Measurements from ENCODE around the gene PIEZO2.

Gene PIEZO2

GRCh38 chr18:11064106-11064505 is 85.3 kb downstream of the PIEZO2 start:
- DNase-seq: no peak

DNA sequence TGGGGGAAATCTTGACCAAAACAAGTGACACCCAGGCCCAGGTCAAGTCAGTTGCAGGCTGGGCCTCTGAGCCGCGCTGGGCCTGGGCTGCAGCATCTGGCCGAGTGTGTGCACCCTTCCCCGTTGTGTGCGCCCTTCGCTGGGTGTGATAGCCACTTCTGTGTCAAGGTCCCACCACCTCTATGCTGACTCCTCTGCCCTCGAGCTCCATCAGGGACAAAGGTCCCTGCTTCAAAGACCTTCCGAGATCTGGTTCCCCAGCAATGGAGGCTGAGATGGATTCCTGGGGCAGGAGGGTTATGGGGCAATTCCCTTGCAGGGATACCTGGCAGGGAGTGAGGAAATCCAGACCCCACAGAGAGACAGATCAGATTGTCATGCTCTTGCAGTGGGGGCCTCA is 93.6 kb downstream of the PIEZO2 start:
- no peak for DNase-seq

DNA sequence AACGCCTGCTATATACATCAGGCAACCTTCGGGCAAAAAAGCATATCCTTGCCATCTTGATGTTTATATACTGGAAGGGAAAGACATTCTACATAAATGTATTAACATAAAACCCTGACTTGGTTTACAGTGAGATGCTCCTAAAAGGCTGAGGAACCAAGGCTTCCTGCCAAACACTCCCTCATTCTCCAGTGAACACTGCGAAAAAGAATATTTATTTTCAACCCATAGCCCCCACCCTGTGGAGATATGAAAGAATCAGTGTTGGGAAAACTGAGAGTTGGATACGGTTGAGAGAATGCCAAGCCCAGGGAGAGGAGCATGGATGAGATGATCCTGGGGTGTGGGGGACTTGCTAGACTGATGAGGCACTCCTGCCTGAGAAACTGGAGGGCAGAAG is 94.9 kb downstream of the PIEZO2 start:
- no peak for DNase-seq

GRCh38 chr18:11053293-11053692 is 96.1 kb downstream of the PIEZO2 start:
- no peak for DNase-seq

- no peak for DNase-seq
Measured at GRCh38 chr18:11052800-11053199, 96.6 kb downstream of the PIEZO2 start.

GRCh38 chr18:11051462-11051861 is 97.9 kb downstream of the PIEZO2 start:
- no peak for DNase-seq

DNA sequence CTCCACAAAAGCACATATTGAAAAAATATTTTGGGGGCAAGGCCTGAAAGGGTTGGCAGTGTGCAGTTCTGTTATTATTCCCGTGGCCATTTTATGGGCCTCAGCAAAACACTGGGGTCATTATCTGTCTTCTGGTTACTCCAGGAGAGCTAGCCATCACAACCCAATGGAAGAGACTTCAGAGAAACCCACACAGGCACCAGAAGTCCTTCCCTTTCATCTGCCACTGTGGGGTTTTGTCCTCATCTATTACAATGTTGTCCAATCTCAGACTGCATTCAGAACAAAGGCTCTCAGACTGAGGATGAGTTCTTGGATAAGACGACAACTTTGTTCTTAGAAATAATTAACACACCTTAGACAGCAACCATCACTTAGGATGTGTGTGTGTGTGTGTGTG is 98.4 kb downstream of the PIEZO2 start:
- no peak for DNase-seq

DNA sequence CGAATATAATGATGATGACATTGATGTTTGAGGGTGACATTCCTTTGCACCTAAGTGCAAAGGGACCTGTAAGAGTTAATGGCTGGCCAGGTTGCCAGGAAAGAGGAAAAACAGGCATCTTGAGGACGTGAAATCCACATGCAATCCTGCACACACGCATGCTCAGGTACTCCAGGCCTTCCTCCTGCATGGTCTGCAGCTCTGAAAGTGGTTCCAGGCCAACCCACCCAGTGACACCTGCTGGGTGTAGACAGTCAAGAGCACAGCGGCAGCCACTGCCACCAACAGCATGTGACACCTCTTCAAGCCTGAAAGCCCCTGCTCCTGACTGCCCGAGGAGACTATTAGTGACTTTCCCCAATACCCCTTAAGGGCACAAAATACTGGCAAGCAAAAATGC is 101.6 kb downstream of the PIEZO2 start:
- peak in 1 of 2 experiments; percentile 29 for DNase-seq

GRCh38 chr18:11047156-11047555 is 102.2 kb downstream of the PIEZO2 start:
- DNase-seq: no peak

DNA sequence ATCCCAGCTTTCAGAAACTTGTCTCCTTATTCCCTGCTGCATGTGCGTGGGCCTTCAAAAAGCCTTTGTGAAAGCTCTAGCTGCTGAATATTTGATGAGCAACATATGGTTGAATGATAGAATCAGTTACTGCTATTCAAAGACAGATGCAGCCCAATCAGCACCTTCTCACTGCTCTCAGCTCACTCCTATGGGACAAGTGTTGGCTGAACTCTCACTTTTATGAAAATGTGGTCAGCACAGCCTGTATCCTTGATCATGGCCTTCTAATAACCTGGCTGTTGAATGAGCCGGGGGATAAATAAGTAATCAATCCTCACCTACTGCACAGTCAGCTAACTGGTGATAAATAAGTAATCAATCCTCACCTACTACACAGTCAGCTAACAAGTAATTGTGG is 103.2 kb downstream of the PIEZO2 start:
- DNase-seq: no peak

DNA sequence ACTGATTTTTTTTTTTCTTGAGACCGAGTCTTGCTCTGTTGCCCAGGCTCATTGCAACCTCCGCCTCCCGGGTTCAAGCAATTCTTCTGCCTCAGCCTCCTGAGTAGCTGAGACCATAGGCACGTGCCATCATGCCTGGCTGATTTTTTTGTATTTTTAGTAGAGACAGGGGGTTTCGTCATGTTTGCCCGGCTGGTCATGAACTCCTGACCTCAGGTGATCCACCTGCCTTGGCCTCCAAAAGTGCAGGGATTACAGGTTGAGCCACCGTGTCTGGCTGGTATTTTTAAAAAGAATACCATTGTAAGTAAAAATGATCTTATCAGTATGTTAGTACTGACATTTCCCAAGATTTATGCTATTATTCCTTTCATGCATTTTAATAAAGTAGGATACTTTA is 105.7 kb downstream of the PIEZO2 start:
- DNase-seq: no peak

GRCh38 chr18:11042247-11042646 is 107.1 kb downstream of the PIEZO2 start:
- DNase-seq: no peak

GRCh38 chr18:11040823-11041656 is 108.3 kb downstream of the PIEZO2 start:
- peak in 1 of 2 experiments; percentile 7 for DNase-seq

DNA sequence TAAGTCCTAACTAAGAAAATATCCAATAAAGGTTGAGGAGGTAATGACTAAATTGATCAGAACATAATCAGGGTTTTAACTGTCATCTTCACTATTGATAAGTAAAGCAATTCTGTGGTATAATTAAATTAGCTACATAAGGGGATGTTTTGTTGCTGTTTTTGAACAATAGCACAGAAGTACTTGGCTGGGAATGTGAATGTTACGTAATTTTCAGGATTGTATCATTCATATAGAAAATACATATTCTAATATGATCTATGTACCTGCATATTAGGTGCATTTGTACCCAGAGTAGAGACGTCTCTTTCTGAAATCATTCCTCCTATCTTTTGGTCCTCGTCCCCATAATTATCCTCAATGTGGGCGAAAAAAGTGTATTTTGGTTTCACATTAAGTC is 109.0 kb downstream of the PIEZO2 start:
- no peak for DNase-seq

DNA sequence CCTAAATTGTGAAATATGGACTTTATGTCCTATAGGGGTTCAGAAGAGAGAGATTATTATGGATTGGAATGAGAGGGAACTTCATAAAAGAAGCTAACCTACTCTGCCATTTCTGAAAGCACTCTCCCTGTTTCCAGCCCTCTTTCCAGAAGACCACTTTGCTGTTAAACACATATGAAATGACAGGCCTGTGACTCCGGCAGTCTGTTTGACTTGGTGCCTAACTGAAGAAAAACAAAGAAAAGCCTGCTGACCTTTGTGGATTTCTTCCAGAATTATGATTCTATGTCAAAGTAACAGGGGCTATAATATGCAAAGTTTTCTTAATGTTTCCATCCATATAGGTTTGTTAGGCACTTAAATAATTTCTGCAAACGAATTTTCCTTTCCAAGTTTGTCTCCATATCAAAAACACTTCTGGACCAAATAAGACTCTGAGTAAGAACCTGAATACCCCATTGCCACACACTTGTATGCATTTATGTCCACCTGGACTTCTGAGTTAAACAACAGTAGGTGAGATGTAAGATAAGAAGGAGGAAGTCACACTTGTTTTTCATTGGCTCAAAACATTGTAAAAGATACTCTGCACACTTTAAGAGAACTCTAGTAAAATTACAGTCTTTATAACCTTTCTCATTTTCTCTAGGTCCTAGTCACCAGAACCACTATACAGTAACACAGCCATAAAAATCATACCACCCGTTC is 111.7 kb downstream of the PIEZO2 start:
- no peak for DNase-seq

- DNase-seq: no peak
Measured at GRCh38 chr18:11035814-11036495, 113.4 kb downstream of the PIEZO2 start.

DNA sequence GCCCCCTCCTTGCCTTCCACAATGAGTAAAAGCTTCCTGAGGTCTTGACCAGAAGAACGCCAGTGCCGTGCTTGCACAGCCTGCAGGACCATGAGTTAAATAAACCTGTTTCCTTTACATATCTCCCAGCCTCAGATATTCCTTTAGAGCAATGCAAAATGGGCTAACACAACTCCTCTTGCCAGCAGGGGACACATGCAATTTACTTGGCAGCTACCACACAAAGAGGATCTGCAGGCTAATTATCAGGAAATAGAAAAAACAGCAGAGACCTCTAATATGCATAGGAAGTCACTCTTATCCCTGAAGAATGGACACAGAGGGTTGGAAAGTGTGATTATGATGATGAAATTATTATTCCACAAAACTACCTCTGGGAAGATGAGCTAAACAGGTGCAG is 114.0 kb downstream of the PIEZO2 start:
- no peak for DNase-seq

DNA sequence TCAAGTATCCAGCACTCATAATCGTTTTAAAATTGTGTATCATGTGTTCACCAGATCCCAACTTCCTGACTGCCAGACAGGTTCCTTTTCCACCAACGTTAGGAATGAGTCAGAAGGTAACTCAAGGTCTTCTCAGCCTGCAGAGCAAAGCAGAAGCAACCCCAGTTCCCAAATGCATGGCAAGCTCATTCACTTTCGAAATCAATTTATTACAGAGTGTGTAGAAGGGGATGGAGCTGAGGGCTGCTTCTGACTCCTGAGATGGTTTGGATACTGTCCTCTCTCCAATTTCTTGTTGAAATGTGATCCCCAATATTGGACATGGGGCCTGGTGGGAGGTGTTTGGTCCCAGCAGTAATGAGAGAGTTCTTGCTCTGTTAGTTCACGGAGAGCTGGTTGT is 114.5 kb downstream of the PIEZO2 start:
- no peak for DNase-seq

DNA sequence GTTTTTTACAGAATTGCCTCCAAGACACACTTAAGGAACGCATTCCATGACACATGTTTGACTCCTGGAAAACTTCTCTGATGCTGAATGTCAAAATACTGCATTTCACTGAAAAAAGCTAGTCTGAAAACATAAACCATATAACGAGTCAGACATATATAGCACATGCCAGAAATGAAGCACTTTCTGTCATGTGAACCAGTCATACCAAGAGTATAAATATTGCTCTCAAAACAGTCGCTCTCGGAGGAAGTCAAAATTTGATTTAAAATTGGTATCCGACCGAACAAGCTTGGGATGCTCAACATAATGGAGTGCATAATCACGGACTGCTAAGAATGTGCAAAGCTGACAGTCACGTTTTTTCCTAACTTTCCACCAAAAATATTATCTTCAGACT is 115.9 kb downstream of the PIEZO2 start:
- no peak for DNase-seq

DNA sequence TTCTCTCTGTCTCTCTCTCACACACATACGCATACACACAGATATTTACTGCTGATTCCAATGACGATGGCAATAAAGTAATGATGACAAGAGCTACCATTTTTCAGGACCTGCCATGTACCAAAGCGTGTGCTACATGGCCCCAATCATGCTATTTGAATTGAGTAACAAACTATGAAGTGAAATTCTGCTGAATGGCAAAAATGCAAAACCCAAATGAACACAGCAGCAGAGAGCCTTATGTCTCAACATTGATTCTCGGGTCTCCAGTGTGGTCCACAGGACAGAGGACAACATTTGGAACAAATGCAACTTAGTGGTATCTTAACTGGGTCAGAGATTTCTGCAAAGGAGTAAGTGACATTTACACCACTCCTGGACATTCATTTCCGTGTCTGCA is 117.4 kb downstream of the PIEZO2 start:
- no peak for DNase-seq

DNA sequence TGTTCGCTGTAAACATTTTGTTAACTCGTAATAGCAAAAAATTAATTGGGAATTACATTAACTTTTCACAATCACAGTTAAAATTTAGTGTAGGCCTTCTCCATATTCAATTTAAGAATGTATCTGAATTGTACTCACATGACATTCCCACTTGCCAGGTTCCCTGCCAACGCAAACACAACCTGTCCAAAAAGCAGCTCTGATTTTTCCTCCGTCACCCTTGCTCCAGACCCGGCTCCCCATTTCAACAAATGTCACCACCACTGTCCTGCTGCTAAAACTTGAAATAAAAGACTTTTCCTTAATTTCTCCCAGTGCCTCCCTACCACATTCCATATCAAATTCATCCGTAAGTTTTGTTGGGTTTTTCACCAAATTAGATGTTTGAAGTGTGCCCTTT is 120.3 kb downstream of the PIEZO2 start:
- no peak for DNase-seq

DNA sequence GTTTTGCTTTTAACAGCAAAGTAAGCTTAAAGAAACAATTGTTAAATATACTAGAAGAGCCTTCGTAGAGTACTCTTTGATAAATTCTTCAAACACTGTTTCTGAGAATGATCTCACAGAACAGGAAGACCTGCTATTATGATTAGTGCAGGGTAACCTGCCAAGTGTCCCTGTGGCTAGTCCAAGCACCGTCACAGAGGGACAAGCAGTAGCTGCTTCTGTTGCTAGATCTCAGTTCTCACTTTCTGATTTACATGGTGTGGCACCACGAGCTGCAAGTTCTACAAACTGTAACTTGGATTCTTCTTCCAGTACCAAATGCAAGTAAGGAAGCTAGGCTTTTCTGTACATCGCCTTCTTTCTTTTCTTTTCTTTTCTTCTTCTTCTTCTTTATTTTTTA is 121.5 kb downstream of the PIEZO2 start:
- DNase-seq: no peak

- no peak for DNase-seq
Measured at GRCh38 chr18:11025671-11026070, 123.7 kb downstream of the PIEZO2 start.

Data from NCI-H187 (cell line).